Stimulated activated CD4-positive, alpha-beta T cell treated with anti-CD3 and anti-CD28 coated beads, Interleukin-4, amount 100 ng/mL, for 24 hours (primary cell): ENCODE results near the gene B3GAT1.
"Not testable (repeated sequence)": the region's sequence is repeated elsewhere in the genome, so short reads cannot be mapped to it uniquely, and the experiment has no call there.

Experiments
- DNase-seq: peaks from one replicate; pipeline ENCODE4 v3.0.0-alpha.2; 2020

B3GAT1 gene

DNA sequence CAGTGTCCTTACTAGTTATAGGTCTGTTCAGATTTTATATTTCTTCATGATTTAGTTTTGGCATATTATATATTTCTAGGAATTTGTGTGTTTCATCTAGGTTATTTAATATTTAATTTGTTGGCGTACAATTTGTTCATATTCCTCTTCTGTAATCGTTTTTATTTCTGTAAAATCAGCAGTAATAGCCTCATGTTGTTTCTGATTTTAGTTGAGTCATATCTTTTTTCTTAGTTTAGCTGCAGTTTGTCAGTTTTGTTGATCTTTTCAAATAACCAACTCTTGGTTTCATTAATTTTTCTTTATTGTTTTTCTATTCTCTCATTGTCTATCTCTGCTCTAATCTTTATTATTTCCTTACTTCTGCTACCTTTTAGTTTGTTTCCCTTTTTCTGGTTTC lies 59.9 kb downstream of the B3GAT1 start:
- DNase-seq: no peak

DNA sequence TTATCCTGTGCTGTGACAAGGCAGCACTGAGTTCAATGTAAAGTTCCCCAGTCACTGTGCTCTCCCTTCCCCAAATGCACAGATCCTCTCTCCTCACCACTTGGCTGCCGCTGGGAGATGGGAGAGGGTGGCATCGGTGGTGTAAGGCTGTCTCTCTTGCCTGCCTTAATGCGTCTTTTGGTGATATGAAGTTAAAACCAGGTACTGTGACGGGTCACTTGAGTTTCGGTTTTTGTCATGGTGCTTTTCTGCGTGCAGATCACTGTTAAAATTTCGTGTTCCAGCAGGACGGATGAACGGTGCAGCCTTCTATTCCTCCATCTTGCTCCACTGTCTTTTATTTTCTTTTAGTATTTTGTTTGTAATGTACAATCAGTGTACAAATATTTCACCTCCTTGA lies 61.7 kb downstream of the B3GAT1 start:
- no peak for DNase-seq

DNA sequence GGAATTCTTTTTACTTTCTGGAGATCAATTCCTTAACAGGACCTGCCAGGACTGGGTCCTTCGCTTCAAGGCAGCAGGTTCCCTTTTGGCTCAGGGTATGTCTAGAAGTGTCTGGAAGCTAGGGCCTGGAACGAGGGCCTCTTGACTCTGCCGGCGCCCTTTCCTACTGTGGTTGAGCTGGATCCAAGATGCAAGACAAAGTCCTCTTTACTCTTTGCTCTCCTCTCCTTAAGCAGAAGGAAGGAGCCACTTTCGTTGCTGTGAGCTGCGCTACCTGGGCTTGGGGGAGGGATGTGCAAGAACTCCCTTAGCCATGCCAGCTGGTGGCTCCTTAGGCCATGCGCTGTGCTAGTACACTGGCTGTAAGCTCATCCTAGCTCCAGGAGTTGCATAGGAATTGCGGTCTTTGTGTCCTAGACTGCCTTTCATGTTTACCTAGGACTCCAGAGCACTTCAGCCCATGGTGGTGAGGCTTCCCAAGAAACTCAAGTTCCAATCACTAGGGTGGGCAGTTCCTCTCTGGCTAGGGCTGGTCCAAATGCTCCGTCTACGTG lies 62.2 kb downstream of the B3GAT1 start:
- DNase-seq: no peak

DNA sequence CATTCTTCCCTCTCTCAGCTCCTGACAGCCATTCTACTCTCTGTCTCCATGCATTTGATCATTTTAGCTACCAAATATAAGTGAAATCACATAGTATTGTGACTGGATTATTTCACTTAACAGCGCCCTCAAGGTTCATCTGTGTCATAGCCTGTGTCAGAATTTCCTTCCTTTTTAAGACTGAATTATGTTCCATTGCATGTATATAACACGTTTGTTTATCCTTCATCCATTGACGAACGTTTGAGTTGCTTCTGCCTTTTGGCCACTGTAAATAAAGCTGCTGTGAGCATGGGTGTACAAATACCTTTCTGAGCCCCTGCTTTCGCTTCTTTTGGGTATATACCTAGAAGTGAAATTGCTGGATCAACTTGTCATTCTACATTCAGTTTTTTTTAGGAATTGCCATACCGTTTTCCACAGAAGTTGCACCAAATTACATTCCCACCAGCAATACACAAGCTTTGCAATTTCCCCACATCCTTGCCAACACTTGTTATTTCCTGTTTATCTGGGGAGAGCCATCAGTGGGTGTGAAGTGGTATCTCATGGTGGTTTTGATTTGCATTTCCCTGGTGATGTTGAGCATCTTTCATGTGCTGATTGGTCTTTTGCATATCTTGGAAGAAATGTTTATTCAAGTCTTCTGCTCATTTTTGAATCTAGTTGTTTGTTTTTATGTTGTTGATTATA lies 62.8 kb downstream of the B3GAT1 start:
- no peak for DNase-seq

DNA sequence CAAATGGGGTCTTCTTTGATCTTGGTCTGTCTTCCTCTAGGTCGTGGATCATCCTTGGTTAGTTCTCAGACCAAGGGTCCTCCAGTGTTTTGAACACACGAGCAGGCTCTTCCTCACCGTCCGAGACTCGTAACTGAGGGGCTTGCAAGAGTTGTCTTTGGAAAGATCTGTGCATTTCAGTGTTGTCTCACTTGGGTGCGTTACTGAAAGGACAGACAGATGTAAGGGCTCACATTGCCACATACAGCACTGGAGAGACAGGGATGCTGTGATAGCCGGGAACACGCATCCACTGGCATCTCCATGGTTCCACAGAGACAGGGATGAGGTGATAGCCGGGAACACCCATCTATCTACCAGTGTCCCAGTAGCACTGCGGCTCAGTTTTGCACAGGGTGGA lies 64.6 kb downstream of the B3GAT1 start:
- DNase-seq: no peak

DNA sequence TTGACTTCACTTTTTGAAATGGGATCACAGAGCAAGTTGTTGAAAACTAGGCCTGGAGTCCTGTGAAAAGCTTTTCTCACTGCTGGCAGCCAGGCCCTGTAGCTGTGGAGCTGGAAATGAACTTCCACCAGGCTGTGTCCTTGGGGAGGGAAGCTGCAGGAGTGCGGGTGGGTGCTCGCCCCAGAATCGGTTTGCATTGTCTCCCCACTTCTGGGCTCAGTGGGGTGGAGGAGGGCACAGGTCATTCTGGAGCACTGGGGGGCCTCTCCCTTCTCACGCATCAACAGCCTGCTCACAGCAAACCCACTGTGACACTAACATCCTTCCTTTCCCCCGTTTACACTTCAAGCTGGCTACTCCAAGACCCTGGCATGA lies 65.1 kb downstream of the B3GAT1 start:
- no peak for DNase-seq

DNA sequence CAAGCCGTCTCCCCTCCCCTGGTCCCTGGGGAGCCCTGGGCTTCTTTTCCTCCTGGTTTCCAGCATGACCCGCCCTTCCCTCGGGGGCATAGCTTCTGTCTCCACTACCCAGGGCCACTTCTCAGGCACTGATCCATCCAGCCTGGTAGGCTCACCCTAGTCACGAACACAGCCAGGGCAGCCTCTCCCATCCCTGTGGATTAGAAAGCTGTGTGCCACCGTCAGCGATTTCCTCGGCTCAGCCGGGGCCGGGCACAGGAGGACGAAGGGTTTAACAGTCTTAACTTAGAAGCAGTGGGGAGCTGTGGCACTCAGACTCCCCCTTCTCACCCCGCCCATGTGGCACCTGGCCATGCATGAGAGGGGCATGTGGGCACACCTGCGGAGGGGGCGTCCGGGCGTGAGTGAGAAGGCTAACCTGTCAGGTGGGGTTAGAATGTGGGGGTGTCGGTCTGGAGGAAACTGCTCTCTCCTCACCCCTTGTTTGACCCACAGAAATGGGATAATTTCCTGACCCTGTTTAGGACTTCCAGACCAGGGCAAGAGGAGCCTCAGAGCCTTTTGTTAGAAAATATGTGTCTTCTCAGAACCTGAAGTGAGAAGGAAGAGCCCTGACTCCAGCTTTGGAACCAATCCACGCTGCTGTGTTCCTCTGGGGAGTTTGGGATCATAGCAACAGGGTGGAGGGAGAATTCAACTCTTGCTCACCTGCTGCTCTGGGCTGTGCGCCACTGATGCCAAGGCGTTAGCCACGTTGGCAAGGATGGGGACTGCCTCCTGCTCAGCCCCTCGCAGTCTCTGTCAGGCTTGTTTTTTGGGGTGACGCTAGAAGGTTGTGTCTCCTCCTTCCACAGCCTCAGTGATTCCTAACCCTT lies 65.7 kb downstream of the B3GAT1 start:
- DNase-seq: no peak

DNA sequence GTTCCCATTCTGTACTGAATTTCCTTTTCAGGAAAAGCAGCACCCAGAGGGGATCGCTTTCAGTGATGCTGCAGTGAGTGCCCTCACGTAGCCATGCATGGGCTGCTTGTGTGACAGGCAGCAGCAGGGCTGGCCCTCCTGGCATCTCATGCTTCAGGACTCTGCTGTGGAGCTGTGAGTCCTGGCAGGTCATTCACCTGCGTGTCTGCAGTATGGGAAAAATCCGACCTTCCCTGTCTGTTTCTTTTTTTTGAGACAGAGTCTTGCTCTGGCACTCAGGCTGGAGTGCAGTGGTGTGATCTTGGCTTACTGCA lies 66.8 kb downstream of the B3GAT1 start:
- no peak for DNase-seq

DNA sequence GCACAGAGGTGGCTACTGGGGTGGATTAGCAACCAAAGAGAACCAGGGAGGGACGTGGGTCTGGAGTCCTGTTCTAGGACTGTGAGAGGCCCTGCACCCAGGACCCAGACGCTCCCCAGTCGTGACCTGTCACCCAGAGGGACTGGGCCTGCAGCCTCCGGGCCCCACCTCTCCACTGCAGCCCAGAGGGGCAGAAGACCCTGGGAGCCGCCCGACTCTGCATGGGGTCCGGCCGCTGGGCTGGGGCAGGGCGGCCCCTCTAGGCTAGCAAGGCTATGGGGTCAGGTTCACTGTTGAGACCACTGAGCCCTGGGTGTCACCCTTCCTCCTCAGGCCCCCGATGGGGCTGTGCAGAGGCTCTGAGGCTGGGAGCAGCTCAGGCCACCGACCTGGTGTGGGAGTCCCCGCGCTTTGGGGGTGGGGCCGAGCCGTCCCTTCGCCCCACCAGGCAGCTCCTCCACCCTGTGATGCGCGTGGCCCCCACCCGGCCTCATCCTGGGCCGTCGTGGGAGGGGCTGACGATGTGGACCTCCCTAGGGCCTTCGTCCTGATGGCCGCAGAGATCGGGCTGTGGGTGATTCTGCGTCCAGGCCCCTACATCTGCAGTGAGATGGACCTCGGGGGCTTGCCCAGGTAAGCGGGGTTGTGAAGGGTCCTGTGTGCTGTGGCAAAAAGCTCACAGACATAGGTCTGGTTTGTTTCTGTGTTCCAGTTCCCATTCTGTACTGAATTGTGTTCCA lies 67.4 kb downstream of the B3GAT1 start:
- not testable (repeated sequence) for DNase-seq

DNA sequence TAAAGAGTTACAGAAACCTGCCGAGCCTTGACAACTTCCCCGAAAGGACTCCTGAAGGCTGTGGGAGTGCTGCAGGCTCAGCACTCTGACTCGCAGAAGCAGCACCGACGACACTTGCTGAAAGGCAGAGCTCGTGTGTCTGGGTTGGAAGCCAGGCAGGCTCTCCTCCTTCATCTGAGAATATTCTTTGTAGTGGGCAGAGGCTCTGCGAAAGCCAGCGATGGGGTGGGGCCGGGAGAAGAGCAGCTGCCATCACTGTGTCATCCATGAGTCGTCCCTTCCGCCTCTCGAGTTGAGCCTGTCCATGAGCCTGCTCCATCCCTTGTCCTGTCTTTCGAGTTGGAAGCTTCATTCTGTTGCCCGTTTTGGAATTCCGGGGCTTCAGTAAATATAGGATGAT lies 68.4 kb downstream of the B3GAT1 start:
- no peak for DNase-seq

DNA sequence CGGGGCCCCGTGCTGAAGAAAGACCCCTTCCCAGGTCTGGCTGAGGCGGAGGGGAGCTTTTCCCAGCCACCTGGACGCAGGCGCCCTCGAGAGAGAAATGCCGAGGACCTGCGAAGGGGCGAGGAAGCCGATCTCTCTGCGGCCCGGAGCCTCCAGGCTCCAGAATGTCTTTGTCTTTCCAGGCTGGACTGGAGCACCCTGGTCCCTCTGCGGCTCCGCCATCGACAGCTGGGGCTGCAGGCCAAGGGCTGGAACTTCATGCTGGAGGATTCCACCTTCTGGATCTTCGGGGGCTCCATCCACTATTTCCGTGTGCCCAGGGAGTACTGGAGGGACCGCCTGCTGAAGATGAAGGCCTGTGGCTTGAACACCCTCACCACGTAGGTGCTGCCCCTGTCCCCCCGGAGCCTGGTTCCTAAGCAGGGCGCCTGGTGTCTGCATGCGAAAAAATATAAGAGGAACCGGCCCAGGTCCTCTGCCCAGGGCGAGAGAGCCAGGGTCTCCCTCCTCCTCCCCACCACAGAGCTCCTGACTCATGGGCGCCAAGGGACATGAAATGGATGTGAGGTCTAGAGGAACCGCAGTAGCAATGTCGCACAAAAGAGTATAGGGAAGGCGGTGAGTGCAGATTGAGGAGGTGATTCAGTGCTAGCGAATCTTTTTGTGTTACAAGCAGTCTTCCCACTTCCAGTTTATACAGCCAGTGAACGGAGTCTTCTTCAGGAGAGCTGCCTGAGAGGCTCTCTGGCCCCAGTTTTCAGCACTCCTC lies 69.3 kb downstream of the B3GAT1 start:
- DNase-seq: no peak

DNA sequence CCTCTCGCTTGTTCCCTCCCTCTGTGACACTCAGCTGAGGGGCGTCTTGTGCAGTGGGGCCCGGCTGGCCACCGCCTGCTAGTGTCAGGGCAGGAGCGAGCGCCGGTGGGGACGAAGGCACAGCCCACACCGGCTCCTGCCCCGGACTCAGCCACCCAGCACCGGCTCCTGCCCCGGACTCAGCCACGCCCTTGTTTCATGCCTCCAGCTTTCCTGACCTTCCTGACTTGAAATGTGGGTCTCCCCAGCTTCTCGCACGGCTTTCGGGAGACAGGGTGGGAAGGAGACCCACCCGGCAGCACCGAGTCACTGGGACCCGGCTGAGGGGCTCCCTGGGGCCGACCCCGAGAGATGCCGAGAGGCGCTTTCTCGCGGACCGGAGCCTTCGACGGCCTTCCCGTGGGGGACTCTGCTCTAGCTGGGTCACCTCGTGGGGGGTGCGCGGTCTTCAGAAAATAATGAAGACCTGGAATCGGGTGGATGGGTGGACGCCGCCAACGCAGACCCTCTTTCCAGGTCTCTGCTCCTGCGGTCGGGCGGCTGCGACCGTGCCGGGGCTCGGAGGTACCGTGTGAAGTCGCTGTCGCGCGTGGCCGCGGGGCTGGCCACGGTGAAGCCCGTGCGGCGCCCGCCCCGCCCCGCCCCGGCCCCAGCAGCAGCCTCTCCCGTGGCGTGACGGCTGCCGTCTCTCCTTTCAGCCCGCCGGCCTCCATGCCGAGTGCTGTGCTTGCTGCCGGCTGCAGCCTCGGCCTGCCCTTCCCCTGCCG lies 70.1 kb downstream of the B3GAT1 start:
- DNase-seq: no peak

DNA sequence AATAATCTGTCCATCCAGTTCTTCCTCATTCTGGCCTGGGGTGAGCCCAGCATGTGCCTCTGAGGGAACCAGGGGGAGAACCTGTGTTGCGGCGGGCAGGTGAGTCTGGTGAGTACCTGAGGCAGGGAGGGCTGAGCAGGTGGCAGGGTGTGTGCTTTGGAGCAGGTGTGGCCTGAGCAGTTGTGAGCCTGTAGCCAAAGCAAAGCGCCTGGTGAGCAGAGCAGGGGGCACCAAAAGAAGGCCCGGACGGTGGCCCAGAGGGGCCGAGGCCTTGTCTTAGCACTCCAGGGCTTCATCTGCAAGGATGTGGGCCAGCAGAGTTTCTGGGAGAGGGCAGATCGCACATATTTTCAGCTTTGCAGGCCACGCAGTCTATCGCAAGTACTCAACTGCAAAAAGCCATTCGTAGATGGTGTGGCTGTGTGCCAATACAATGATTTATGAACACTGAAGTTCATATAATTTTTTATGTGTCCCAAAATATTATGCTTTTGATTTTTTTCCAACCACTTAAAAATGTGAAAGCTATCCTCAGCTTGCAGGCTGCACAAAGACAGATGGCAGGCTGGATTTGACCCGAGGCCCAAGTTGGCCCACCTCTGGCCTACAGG lies 71.6 kb downstream of the B3GAT1 start:
- DNase-seq: no peak

DNA sequence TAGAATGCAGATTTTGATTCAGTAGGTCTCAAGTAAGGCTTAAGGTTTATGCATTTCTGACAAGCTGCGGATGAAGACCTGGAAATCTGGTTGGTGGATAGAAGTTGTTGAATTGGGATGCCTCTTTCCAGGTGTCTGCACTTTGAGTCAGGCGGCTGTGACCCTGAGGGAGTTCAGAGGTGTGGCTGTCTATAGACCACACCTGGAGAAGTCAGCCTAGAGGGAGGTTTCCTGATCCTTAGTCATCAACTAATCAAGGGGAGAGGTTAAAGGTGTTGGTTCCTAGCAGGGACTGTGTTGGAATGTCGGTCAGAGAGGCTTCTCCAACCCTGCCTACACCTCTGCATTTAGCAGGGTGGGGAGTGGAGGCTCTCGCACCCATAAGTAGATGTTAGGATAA lies 72.3 kb downstream of the B3GAT1 start:
- no peak for DNase-seq

DNA sequence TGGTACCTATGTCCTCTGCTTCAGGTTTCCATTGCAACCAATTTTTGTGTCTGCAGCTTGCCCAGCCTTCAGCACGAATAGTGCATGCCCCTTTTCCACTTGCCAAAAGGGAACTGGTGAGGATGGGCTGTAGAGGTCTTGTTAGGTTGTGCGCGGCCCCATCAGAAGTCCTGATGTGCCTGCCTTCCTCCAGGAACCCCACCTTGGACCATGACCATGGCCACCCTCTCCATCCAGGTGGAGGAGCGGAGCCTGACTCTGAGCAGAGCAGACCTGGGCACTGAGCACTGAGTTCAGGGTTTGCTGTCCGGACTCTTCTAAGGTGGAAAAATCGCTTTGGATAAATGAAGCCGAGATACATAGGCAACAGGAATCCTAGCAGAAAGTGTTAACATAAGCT lies 73.4 kb downstream of the B3GAT1 start:
- DNase-seq: no peak

DNA sequence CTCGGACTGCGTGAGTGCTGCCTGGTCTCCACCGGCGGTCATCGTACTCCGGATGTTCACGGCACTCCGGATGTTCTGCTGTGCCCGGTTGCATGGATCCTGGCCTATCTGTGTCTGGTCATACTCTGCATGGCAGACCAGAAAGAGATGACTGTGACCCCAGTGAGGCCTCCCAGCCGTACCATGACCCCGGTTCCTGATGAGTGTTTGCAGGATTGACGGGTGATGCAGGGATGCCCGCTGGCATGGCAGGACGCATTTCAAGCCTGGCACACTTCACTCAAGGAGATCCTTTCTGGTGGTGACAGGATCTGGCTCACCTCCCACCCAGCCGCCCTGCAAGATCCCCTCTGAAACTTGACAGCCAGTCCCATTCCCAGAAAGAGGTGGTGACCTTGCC lies 74.0 kb downstream of the B3GAT1 start:
- DNase-seq: no peak

DNA sequence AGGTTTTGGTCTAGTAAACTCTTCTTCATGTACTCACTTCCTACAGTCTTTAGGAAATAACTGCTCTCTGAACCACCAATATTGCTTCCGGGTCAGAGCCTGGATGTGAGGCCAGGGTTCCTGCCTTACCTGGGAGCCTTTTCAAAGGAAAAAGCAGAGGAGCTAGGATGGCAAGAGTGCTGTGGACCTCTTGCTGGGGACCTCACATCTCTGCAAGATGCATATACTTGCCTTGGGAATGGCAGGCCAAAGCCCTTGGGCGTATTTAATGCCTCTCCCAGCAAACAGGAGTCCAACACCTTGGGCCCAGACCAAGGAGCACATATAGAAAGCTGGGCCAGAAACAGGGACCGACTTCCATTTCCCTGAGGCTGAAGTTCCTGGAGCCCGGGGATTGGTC lies 75.0 kb downstream of the B3GAT1 start:
- DNase-seq: no peak

DNA sequence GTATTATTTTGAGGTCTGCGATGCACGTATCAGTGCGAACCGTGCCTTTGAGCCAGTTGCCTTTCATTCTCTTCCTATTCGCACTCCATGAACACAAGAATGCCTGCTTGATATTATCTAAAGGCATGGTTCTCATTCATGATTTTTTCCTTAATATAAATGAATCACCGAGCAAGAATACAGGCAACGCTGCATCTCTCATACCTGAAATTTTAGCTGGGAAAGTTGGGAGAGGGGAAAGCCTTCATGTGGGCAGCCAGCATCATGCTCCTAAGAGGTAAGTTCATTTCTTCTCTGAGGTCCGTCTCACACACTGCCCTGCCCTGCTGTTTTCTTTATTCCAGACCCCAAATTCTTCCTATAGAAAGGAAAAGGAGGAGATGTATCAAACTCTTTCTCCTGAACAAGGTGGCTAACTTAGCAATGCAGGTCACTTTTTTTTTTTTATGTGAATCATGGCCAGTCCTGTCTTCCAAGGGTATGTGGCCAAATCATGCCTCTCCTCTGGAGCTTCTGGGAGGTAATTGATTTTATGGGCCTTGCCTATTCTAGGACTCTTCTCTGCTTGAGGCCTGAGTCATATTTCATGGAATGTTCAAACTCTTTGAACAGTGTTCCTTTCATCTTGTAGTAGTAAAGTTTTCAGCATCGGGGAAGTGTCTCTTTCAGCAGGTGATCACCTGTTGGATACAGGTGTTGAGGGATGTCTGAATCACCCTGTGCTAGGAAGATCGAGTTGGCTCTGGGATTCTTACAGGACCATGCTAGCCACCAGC lies 77.1 kb downstream of the B3GAT1 start:
- DNase-seq: no peak

DNA sequence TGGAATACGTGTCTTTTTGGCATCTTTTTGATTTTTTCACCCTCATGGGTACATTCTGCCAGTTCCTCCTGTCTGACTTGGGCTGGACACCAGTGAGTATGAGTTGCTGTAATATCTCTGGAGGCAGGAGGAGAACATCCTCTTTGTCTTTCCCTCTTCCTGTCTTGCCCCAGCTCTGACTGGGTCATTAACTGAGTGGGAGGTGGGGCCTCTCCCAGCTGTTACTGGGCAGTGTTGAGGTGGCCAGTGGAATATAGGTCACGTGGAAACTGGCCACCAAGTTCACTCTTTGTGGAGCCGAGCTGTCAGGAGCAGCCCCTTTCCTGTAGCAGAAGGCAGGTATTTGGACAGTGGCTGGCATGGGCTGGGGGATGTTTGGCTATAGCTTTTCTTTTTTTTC lies 78.1 kb downstream of the B3GAT1 start:
- DNase-seq: no peak

DNA sequence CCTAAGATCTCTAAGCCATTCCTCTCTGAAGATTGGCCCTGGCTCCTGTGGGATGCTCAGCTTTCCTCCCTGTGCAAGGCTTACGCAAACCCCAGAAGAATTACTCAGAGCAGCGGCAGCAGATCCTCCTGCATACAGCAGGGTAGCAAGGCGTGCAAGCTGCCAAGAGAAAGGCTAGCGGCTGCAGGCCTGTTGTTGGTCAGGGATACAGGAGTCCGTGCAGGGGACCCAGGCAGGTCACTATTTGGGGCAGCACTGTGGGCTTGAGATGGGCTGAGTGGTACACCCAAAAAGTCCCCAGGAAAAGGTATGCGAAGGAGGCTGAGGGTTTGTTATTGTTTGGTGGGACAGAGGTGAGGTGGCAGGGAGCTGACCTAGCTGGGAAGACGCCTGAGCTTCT lies 78.7 kb downstream of the B3GAT1 start:
- DNase-seq: no peak

DNA sequence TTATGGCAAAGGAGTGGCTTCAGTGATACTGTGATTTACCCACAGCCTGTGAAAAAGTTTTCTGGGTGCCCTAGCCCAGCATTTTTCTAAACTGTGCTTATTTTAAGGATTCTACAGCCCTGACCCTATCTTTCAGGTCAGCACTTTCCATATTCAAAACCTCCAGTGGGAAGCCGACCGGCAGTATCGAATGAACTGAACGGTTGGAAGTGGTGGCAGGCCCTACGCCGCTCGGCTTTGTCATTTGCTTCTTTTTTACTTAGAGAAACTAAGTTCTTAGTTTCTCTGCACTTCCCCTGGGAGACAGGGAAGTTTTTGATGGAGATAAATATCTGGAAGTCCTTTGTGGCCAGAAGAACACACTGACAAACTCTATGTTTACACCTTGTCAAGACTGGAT lies 79.3 kb downstream of the B3GAT1 start:
- DNase-seq: no peak
